ENCODE data around the gene CLEC4C. TPM values are rescaled to one million over a fixed set of nuclear protein-coding genes. Genes with fewer than 3 reads are reported as not detected.

CLEC4C gene
- total and polyA plus RNA-seq, 2 experiments from 2014 or later = not detected

DNA sequence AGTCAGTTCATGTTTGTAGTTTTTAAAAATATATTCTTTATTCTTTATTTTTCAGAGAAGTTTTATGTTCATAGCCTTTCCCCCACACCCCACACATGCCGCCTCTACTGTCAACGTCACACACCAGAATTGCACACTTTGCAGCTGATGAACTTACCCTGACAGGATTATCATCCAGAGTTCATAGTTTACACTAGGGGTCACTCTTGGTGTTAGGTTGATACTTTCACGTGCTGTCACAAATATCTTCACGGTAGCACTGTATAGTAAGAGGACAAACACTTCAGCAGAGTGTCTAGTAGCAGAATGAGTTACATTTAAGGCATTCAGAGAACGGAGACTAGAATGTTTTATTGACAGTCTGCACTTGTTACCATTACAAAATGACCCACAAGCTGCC is 30.8 kb downstream of the CLEC4C start:
- no peaks in the 10 kb centered on the region for H3K9me2 ChIP-seq (ENCODE audit: insufficient read depth)

DNA sequence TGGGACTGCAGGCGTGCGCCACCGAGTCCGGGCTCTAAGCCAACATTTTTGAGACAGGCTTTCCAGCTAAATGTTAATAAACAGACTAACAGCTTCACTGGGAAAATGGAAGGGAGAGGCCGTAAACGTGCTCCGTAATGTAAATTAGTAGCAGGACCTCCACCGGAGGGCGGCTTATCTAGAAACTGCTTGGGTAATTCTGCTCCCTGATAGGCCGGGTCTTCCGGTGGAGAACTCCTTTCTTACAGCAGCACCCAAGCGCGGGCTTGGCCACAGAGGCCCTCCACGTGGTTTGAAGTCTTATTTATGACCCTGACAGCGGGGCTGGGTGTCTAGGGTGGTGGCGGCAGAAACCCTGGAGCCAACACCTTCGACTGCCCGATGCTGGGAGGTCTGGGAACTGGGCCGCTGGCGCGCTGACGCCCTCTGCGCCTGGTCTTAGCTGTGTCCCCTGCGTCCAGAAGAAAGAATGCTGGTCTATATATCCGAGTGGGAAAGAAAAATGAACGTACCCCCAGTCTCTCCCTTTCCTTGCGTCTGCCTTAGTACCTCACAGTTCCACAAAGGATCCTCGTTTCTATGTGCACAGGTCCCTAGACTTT is 34.2 kb downstream of the CLEC4C start:
- Histone ChIP-seq H3K27ac (ENCODE audit: low read depth) (no peak overlapping the region; the same call in 1 of the 2 replicates), H4K20me1 (replicated peaks; ENCODE audit: insufficient read depth) (no peaks in the 10 kb centered on the region), H3K36me3 (ENCODE audit: insufficient read depth) (no peaks in the 10 kb centered on the region), H3K4me1 (ENCODE audit: insufficient read depth) (peaks cover 21% of the 10 kb centered on the region), H3F3A (replicated peaks; ENCODE audit: low read depth) (no peaks in the 10 kb centered on the region), H3K4me3 (no peak overlapping the region), H2AFZ (peak overlapping the region; percentile 92), H3K27me3 (ENCODE audit: insufficient read depth) (no peaks in the 10 kb centered on the region), H3K79me2 (replicated peaks; ENCODE audit: insufficient read depth) (no peaks in the 10 kb centered on the region), H3K4me2 (no peak overlapping the region), H3K9me2 (ENCODE audit: insufficient read depth) (no peaks in the 10 kb centered on the region)
- TF ChIP-seq, protein P1, sequence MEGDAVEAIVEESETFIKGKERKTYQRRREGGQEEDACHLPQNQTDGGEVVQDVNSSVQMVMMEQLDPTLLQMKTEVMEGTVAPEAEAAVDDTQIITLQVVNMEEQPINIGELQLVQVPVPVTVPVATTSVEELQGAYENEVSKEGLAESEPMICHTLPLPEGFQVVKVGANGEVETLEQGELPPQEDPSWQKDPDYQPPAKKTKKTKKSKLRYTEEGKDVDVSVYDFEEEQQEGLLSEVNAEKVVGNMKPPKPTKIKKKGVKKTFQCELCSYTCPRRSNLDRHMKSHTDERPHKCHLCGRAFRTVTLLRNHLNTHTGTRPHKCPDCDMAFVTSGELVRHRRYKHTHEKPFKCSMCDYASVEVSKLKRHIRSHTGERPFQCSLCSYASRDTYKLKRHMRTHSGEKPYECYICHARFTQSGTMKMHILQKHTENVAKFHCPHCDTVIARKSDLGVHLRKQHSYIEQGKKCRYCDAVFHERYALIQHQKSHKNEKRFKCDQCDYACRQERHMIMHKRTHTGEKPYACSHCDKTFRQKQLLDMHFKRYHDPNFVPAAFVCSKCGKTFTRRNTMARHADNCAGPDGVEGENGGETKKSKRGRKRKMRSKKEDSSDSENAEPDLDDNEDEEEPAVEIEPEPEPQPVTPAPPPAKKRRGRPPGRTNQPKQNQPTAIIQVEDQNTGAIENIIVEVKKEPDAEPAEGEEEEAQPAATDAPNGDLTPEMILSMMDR (conservative IDR thresholded peaks at IDR 0.05; ENCODE audit: low read depth in 2 of 2) = peak; percentile 12 to 21; a peak in 1 of 4 replicates
- TF ChIP-seq EZH2 (IDR thresholded peaks at IDR 0.05; ENCODE audit: low read depth, unreplicated experiment) = no peak
- ATAC-seq = peak; percentile 28; the same call in 2 of the 3 replicates
- DNase-seq (ENCODE audit: low spot score) = peak; percentile 61
- H3K4me1 Mint-ChIP-seq = peaks cover 30% of the 10 kb centered on the region
- no peak overlapping the region for H3K27ac Mint-ChIP-seq
- H3K4me3 Mint-ChIP-seq = no peak overlapping the region
- H3K9me3 Mint-ChIP-seq = no peaks in the 10 kb centered on the region
- H3K27me3 Mint-ChIP-seq (ENCODE audit: insufficient read depth, low read depth, poor library complexity) = no peaks in the 10 kb centered on the region
- H3K36me3 Mint-ChIP-seq (ENCODE audit: low read depth) = no peaks in the 10 kb centered on the region

More for the DNA sequence above, 30.8 kb downstream of the CLEC4C start:
- Mint-ChIP-seq H3K27ac (no peak overlapping the region), H3K9me3 (no peaks in the 10 kb centered on the region), H3K36me3 (ENCODE audit: low read depth) (no peaks in the 10 kb centered on the region), H3K4me3 (no peak overlapping the region), H3K4me1 (peaks cover 18% of the 10 kb centered on the region), H3K27me3 (ENCODE audit: insufficient read depth, low read depth, poor library complexity) (peaks cover 2% of the 10 kb centered on the region)
- H3K4me2 ChIP-seq = no peak overlapping the region
- H3K4me1 ChIP-seq (ENCODE audit: insufficient read depth) = peaks cover 7% of the 10 kb centered on the region
- no peaks in the 10 kb centered on the region for H4K20me1 ChIP-seq (replicated peaks; ENCODE audit: insufficient read depth)
- H3K27ac ChIP-seq (ENCODE audit: low read depth) = no peak overlapping the region
- no peak overlapping the region for H2AFZ ChIP-seq
- TF ChIP-seq STAT1 (IDR thresholded peaks at IDR 0.05; ENCODE audit: unreplicated experiment) = no peak
- no peak for TF ChIP-seq NANOG (IDR thresholded peaks at IDR 0.05; ENCODE audit: borderline replicate concordance)
- TF ChIP-seq POLR2AphosphoS5 (IDR thresholded peaks at IDR 0.05; ENCODE audit: low read depth) = no peak
- TF ChIP-seq, protein P1 (conservative IDR thresholded peaks at IDR 0.05; ENCODE audit: low read depth in 2 of 2) = peak; percentile 65 to 74
- TF ChIP-seq EZH2 (IDR thresholded peaks at IDR 0.05; ENCODE audit: low read depth, unreplicated experiment) = no peak
- TF ChIP-seq ZNF114 (CRISPR knock-in tag; IDR thresholded peaks at IDR 0.05) = no peak
- no peaks in the 10 kb centered on the region for H3K36me3 ChIP-seq (ENCODE audit: insufficient read depth)
- no peaks in the 10 kb centered on the region for H3K79me2 ChIP-seq (replicated peaks; ENCODE audit: insufficient read depth)
- DNase-seq (ENCODE audit: low spot score) = peak; percentile 59
- peak; percentile 87 for ATAC-seq
- no peak overlapping the region for H3K4me3 ChIP-seq
- H3K27me3 ChIP-seq (ENCODE audit: insufficient read depth) = no peaks in the 10 kb centered on the region
- no peaks in the 10 kb centered on the region for H3F3A ChIP-seq (replicated peaks; ENCODE audit: low read depth)
